Mesenchymal stem cell (in vitro differentiated cells and primary cell): ENCODE data around the gene PCDHB16.
"Not testable (repeated sequence)": the region's sequence is repeated elsewhere in the genome, so short reads cannot be mapped to it uniquely, and the experiment has no call there.

ENCODE experiments used
- DNase-seq: peaks from one replicate; pipeline ENCODE4 v3.0.0-alpha.2; 2013
- H2AFZ ChIP-seq: one replicate; pipeline ENCODE4 v1.6.1; 2013; ENCODE audit warnings: low read depth, mild to moderate bottlenecking, control low read depth, inconsistent platforms, low read length, moderate library complexity
- H2AK5ac ChIP-seq: 2 replicates; pipeline ENCODE4 v1.6.1; 2013; ENCODE audit warnings: low read length, moderate library complexity, mild to moderate bottlenecking, inconsistent platforms; ENCODE audit not compliant: severe bottlenecking
- H2BK120ac ChIP-seq: one replicate; pipeline ENCODE4 v1.6.1; 2013; ENCODE audit warnings: low read depth, mild to moderate bottlenecking, inconsistent platforms, low read length, moderate library complexity
- H2BK12ac ChIP-seq, 2 experiments: one replicate each; pipeline ENCODE4 v1.6.1; 2013; ENCODE audit warnings: inconsistent platforms in 2 of 2, low read length in 2 of 2, mild to moderate bottlenecking in 2 of 2, moderate library complexity in 2 of 2, control low read depth in 1 of 2
- H2BK15ac ChIP-seq: one replicate; pipeline ENCODE4 v1.6.1; 2013; ENCODE audit warnings: mild to moderate bottlenecking, low read depth, inconsistent platforms; ENCODE audit not compliant: poor library complexity, severe bottlenecking
- H2BK5ac ChIP-seq: 2 replicates; pipeline ENCODE4 v1.6.1; 2013; ENCODE audit warnings: low read depth, mild to moderate bottlenecking, low read length, control low read depth, inconsistent platforms; ENCODE audit not compliant: poor library complexity, severe bottlenecking
- H3K14ac ChIP-seq, 2 experiments: one replicate each; pipeline ENCODE4 v1.6.1; 2013; ENCODE audit warnings: inconsistent platforms in 2 of 2, low read length in 2 of 2, control low read depth in 1 of 2, mild to moderate bottlenecking in 1 of 2, moderate library complexity in 1 of 2
- H3K18ac ChIP-seq, 2 experiments: one replicate each; pipeline ENCODE4 v1.6.1; 2013; ENCODE audit warnings: inconsistent platforms in 2 of 2, low read length in 2 of 2, control low read depth in 1 of 2, low read depth in 1 of 2, mild to moderate bottlenecking in 1 of 2
- H3K23ac ChIP-seq, 2 experiments: one replicate each; pipeline ENCODE4 v1.6.1; 2013; ENCODE audit warnings: inconsistent platforms in 2 of 2, low read length in 2 of 2, mild to moderate bottlenecking in 2 of 2, moderate library complexity in 2 of 2, control low read depth in 1 of 2
- H3K27ac ChIP-seq: 2 replicates; pipeline ENCODE4 v1.5.1; 2013; ENCODE audit warnings: mild to moderate bottlenecking, moderate library complexity, low read length, control low read depth, inconsistent platforms; ENCODE audit not compliant: poor library complexity, severe bottlenecking
- H3K27me3 ChIP-seq, 2 experiments: 2 replicates each; pipeline versions ENCODE4 v1.6.1 to v1.7.0; 2013; ENCODE audit warnings: low read length in 2 of 2, mild to moderate bottlenecking in 2 of 2, moderate library complexity in 2 of 2, control low read depth in 1 of 2, inconsistent platforms in 1 of 2; ENCODE audit not compliant: control insufficient read depth in 1 of 2, insufficient read depth in 1 of 2
- H3K36me3 ChIP-seq, 2 experiments: 2 replicates each; pipeline versions ENCODE4 v1.6.1 to v1.7.0; 2013; ENCODE audit warnings: low read length in 2 of 2, control low read depth in 1 of 2, inconsistent platforms in 1 of 2, low read depth in 1 of 2, mild to moderate bottlenecking in 1 of 2; ENCODE audit not compliant: insufficient read depth in 2 of 2, control insufficient read depth in 1 of 2
- H3K4ac ChIP-seq, 2 experiments: one replicate each; pipeline ENCODE4 v1.6.1; 2013; ENCODE audit warnings: inconsistent platforms in 2 of 2, low read length in 2 of 2, mild to moderate bottlenecking in 2 of 2, moderate library complexity in 2 of 2, control low read depth in 1 of 2, low read depth in 1 of 2
- H3K4me1 ChIP-seq: 2 replicates; pipeline ENCODE4 v1.6.1; 2013; ENCODE audit warnings: low read depth, low read length, control low read depth; ENCODE audit not compliant: control insufficient read depth, insufficient read depth
- H3K4me2 ChIP-seq: 2 replicates; pipeline ENCODE4 v1.6.1; 2013; ENCODE audit warnings: low read length, mild to moderate bottlenecking, inconsistent platforms; ENCODE audit not compliant: poor library complexity, severe bottlenecking
- H3K4me3 ChIP-seq, 2 experiments: 2 replicates each; pipeline versions ENCODE4 v1.5.1 to v1.7.0; 2013; ENCODE audit warnings: low read length in 2 of 2, mild to moderate bottlenecking in 2 of 2, control low read depth in 1 of 2, low read depth in 1 of 2; ENCODE audit not compliant: insufficient read depth in 1 of 2
- H3K79me1 ChIP-seq: replicated peaks from 2 replicates; pipeline ENCODE4 v1.6.1; 2013; ENCODE audit warnings: mild to moderate bottlenecking, control low read depth, low read length, inconsistent platforms; ENCODE audit not compliant: poor library complexity, severe bottlenecking
- H3K9ac ChIP-seq: 2 replicates; pipeline ENCODE4 v1.7.0; 2013; ENCODE audit warnings: mild to moderate bottlenecking, low read length, moderate library complexity
- H3K9me3 ChIP-seq: 2 replicates; pipeline ENCODE4 v1.7.0; 2013; ENCODE audit warnings: mild to moderate bottlenecking, low read length; ENCODE audit not compliant: control insufficient read depth
- H4K8ac ChIP-seq: one replicate; pipeline ENCODE4 v1.6.1; 2013; ENCODE audit warnings: inconsistent platforms, mild to moderate bottlenecking, low read length, moderate library complexity
- H4K91ac ChIP-seq: one replicate; pipeline ENCODE4 v1.6.1; 2013; ENCODE audit warnings: mild to moderate bottlenecking, low read length, inconsistent platforms
- WGBS: methylation state at CpG from one replicate; pipeline ENCODE4 v1.1.7; 2013; ENCODE audit warnings: mixed read lengths; 5-methylcytosine and 5-hydroxymethylcytosine counted together

The PCDHB16 gene

DNA sequence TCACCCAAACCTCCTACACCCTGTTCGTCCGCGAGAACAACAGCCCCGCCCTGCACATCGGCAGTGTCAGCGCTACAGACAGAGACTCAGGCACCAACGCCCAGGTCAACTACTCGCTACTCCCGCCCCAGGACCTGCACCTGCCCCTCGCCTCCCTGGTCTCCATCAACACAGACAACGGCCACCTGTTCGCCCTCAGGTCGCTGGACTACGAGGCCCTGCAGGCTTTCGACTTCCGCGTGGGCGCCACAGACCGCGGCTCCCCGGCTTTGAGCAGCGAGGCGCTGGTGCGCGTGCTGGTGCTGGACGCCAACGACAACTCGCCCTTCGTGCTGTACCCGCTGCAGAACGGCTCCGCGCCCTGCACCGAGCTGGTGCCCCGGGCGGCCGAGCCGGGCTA is 18.9 kb downstream of the PCDHB16 start:
- not testable (repeated sequence) for H3K4ac ChIP-seq, DNase-seq

DNA sequence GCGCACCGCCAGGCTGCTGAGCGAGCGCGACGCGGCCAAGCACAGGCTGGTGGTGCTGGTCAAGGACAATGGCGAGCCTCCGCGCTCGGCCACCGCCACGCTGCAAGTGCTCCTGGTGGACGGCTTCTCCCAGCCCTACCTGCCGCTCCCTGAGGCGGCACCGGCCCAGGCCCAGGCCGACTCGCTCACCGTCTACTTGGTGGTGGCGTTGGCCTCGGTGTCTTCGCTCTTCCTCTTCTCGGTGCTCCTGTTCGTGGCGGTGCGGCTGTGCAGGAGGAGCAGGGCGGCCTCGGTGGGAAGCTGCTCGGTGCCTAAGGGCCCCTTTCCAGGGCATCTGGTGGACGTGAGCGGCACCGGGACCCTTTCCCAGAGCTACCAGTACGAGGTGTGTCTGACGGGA is 19.5 kb downstream of the PCDHB16 start:
- H3K9ac ChIP-seq, H3K27ac ChIP-seq, H3K4ac ChIP-seq, H2BK120ac ChIP-seq, H4K8ac ChIP-seq, H3K18ac ChIP-seq, H3K4me1 ChIP-seq, H3K14ac ChIP-seq, H3K4me2 ChIP-seq, H4K91ac ChIP-seq, H2BK12ac ChIP-seq, H3K79me1 ChIP-seq, H2BK15ac ChIP-seq, DNase-seq, H3K27me3 ChIP-seq, H2BK5ac ChIP-seq, H2AFZ ChIP-seq, H3K4me3 ChIP-seq, H2AK5ac ChIP-seq, H3K23ac ChIP-seq, H3K36me3 ChIP-seq: not testable (repeated sequence)
- 95% methylated on average over 28 of the region's 35 CpGs for WGBS
- peaks cover 80% of the 10 kb centered on the region for H3K9me3 ChIP-seq

More for the DNA sequence above, 18.9 kb downstream of the PCDHB16 start:
- not testable (repeated sequence) for H3K23ac ChIP-seq, H2AK5ac ChIP-seq, H3K18ac ChIP-seq, H2BK15ac ChIP-seq, H3K79me1 ChIP-seq, H4K91ac ChIP-seq, H3K4me3 ChIP-seq, H3K27me3 ChIP-seq, H3K27ac ChIP-seq, H4K8ac ChIP-seq, H2BK5ac ChIP-seq, H2BK120ac ChIP-seq, H3K9ac ChIP-seq, H3K4me2 ChIP-seq, H2BK12ac ChIP-seq, H2AFZ ChIP-seq, H3K36me3 ChIP-seq, H3K14ac ChIP-seq, H3K4me1 ChIP-seq
- peaks cover 79% of the 10 kb centered on the region for H3K9me3 ChIP-seq
- WGBS = 84% methylated on average over 10 of the region's 38 CpGs

- H3K9ac ChIP-seq = no peak within 1 kb of the TSS
These were observed 26.3 kb downstream of the PCDHB16 start, which contains the start of gene PCDHB12 for GRCh38 chr5:141208478-141208877. Gene PCDHB12, plus strand, starts transcription at chr5:141208719. Its CDS starts 189 bp downstream, at chr5:141208908.

DNA sequence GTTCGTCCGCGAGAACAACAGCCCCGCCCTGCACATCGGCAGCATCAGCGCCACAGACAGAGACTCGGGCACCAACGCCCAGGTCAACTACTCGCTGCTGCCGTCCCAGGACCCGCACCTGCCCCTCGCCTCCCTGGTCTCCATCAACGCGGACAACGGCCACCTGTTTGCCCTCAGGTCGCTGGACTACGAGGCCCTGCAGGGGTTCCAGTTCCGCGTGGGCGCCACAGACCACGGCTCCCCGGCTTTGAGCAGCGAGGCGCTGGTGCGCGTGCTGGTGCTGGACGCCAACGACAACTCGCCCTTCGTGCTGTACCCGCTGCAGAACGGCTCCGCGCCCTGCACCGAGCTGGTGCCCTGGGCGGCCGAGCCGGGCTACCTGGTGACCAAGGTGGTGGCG is 28.1 kb downstream of the PCDHB16 start:
- H3K79me1 ChIP-seq, H3K27ac ChIP-seq: not testable (repeated sequence)

More at GRCh38 chr5:141208478-141208877, 26.3 kb downstream of the PCDHB16 start, which contains the start of gene PCDHB12:
- Histone ChIP-seq H2AFZ (no peak within 1 kb of the TSS), H2BK15ac (no peak within 1 kb of the TSS), H2BK12ac (no peak within 1 kb of the TSS), H3K14ac (no peak within 1 kb of the TSS), H3K9me3 (peaks cover 76% of the 10 kb centered on the region), H3K36me3 (no peaks in the 10 kb centered on the region), H3K27ac (no peak within 1 kb of the TSS), H3K4ac (no peak within 1 kb of the TSS), H2AK5ac (no peak within 1 kb of the TSS), H3K4me1 (no peaks in the 10 kb centered on the region), H2BK5ac (no peak within 1 kb of the TSS), H3K23ac (no peak within 1 kb of the TSS), H2BK120ac (no peak within 1 kb of the TSS), H3K18ac (no peak within 1 kb of the TSS), H3K27me3 (no peaks in the 10 kb centered on the region), H3K4me3 (peak within 1 kb of the TSS in 1 of 2 experiments; percentile 13), H3K4me2 (no peak within 1 kb of the TSS), H3K79me1 (no peaks in the 10 kb centered on the region), H4K8ac (no peak within 1 kb of the TSS), H4K91ac (no peak within 1 kb of the TSS)
- no peak for DNase-seq
- 63% methylated on average over 10 of the region's 11 CpGs for WGBS

More for the DNA sequence above, 28.1 kb downstream of the PCDHB16 start:
- not testable (repeated sequence) for H3K18ac ChIP-seq, H3K4me2 ChIP-seq, H4K8ac ChIP-seq, H3K23ac ChIP-seq, H3K36me3 ChIP-seq, H2AK5ac ChIP-seq, DNase-seq, H3K14ac ChIP-seq, H3K27me3 ChIP-seq, H2BK15ac ChIP-seq, H2BK120ac ChIP-seq, H3K4ac ChIP-seq, H2BK12ac ChIP-seq, H2AFZ ChIP-seq, H3K4me1 ChIP-seq, H3K9ac ChIP-seq, H4K91ac ChIP-seq, H2BK5ac ChIP-seq, H3K4me3 ChIP-seq
- H3K9me3 ChIP-seq = peaks cover 72% of the 10 kb centered on the region
- 93% methylated on average over 16 of the region's 39 CpGs for WGBS
